ENCODE data around the gene GSTT4.
"Not testable (repeated sequence)": the region's sequence is repeated elsewhere in the genome, so short reads cannot be mapped to it uniquely, and the experiment has no call there.

GSTT4 gene

DNA sequence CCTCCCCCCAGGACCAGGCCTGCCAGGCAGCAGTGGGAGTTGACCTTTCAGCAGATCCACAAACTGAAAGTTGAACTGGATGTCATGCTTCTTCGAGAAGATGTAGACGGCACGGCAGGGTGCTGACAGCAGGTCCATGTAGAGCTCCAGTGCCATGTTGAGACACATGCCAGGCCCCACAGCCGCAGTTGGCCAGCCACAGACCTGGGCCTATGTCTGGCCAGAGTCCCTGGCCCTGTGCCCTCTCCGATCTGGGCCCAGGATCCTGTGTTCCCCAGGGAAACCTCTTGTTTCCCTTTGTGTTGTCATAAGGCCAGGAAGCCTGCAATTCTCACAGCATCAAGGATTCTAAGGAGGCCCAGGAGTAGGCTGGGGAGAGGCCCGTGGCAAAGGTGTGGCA lies at the start of gene GSTT4:
Gene GSTT4 (minus strand): TSS at position 253 of the 400 bp plus-strand sequence. CDS start 97 bp downstream, at position 156.
- in situ Hi-C loops (cut with MboI; ENCODE audit: low sequenced_read_pairs) = no loop called here

DNA sequence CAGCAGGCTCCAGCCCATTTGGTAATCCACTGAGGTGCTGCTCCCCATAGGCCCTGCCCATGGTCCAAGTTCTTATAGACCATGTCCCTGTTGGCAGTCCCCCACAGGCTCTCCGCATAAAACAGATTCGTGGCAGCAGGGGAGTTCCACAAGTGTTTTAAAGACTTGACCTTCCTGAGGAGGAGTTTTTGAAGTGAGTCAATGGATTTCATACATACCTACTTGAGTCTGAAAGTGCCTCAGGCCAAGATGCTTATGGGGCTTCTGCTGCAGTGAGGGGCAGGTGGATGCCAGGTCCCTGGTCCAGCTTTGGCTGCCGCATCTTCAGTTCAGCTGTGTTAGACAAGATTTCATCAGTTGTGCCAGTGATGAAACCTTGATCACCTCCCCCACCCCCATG lies 49.1 kb upstream of the GSTT4 start:
- in situ Hi-C loops (cut with MboI; ENCODE audit: low sequenced_read_pairs) = no loop called here

DNA sequence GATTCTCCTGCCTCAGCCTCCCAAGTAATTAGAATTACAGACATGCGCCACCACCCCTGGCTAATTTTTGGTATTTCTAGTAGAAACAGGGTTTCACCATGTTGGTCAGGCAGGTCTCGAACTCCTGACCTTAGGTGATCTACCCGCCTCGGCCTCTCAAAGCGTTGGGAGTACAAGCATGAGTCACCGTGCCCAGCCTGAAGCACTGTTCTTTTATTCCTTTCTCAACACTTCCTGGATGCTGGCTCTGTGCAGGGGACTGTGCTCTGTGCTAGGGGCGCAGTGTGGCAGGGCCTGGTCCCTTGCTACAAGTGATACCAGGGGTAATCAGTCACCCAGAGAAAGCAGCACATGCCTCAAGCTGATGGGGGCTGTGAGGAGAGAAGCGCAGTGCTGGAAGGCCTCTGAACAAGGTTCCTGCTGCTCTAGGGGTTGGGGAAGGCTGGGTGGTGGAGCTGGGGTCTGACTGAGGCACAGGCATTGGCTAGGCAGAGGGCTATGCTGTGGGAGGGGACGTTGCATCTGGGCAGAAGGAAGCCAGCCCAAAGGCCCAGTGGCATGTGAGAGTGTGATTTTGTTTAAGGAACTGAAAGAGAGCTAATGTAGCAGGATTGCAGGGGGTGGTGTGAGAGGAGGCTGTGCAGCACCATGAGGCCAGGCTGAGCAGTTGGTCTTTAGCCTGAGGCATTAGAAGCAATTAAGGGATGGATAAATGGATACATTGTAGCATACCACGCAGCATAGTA lies 48.4 kb upstream of the GSTT4 start:
- in situ Hi-C loops (cut with MboI; ENCODE audit: low sequenced_read_pairs) = no loop called here

DNA sequence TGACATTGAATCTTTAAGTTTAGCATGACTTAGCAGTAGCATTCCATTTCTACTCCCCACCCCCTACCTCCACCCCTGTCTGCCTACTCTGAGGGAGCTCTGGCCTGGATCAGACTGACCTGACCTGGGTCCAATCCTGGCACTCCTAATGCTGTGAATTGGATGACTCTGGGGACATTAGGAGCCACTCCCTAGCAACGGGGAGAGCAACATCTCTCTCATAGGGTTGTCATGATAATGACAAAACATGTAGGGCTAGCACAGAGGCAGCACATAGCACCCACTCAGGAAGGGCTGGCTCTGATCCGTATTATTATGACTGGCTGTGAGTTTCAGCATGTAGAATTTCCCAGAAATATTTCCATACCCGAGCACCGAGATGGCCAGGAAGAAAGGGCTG lies 46.3 kb upstream of the GSTT4 start:
- in situ Hi-C loops (cut with MboI; ENCODE audit: low sequenced_read_pairs) = no loop called here

DNA sequence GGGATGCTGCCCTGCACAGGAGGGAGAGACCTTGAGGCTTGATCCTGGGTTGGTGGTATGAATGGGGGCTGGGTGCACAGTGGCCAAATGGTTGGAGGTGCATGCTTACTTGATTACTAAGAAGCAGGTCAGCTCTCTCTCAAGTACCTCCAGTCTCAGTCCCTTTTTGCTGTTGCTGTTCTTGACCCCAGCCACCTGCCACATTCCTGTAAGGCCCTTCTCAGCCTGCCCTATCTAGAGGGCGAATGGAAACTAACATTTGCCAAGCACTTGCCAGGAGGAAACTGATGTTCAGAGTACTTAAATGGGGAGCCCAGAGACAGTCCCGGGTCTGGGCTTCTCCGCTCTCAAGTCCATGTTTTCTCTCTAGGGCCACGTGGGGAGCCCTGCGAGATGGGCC lies 45.8 kb upstream of the GSTT4 start:
- in situ Hi-C loops (cut with MboI; ENCODE audit: low sequenced_read_pairs) = no loop called here

DNA sequence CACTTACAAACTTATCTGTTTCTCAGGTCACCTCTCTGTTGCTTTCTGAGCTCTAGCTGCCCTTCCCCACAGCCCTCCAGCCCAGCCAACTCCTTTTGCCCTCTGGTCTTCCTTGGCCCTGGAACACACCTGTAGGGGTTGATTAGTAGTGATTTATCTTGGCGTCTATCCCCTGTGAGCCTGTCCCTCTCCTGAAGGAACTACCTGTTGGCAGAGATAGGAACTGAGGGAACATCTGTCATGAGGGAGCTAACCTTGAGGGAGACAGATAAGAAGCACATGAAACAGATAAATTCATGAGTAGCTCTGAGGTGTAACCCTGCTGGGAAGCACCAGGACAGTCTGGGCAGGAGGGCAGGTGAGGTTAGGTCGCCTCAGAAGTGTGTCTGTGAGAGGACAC lies 44.7 kb upstream of the GSTT4 start:
- in situ Hi-C loops (cut with MboI; ENCODE audit: low sequenced_read_pairs) = no loop called here

DNA sequence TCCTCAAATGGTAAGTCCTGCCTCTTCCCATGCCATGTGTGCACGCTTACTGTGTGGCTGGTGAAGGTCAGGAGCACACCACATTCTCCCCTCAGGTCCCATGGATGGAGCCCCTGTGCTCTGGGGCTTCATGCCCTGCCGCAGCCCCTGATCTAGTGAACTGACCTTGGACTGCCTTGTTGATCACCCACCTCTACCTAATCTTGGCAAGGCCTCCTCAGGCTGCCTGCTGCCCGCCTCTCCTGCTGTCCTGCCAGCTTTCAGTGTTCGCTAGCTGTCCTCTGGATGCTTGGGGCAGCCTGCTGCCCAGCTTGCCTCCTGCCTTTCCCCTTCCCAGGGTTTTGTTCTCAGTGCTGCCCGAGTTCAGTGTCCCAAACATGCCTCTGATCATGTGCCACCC lies 44.0 kb upstream of the GSTT4 start:
- in situ Hi-C loops (cut with MboI; ENCODE audit: low sequenced_read_pairs) = no loop called here

DNA sequence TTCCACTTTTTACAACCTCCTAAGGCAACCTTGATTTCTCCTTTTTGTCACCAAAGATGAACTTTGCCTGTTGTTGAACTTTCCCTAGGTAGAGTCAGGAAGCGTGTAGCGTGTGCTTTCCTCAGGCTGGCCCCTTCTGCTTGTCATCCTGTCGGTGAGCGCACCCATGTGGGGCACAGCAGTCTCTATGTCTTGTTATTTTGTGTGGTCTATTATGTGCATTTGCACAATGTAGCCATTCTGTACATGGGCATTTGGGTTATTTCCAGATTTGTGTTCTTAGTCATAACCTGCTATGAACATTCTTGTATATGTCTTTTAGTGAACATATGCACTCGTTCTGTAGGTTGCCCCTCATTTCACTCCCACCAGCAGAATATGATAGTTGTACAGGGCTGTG lies 40.8 kb upstream of the GSTT4 start:
- in situ Hi-C loops (cut with MboI; ENCODE audit: low sequenced_read_pairs) = no loop called here

DNA sequence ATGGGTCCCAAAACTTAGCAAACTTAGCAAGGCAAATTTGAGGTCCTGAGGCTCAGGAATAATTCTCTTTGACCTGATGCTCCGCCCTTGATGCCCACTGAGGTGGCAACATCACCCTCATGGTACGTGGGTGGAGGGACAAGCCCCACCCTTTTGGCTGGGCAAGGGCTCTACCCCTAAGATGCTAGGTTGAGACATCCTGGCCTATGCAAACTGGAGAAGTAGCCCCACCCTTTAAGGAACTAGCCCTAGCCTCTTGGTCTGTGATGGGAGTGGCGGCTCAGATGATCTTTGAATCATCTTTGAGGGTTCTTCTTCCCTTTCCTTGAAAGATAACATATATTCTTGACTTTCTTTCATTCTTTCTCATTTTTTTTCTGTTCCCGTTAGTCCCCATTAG lies 38.7 kb upstream of the GSTT4 start:
- in situ Hi-C loops (cut with MboI; ENCODE audit: low sequenced_read_pairs) = no loop called here

DNA sequence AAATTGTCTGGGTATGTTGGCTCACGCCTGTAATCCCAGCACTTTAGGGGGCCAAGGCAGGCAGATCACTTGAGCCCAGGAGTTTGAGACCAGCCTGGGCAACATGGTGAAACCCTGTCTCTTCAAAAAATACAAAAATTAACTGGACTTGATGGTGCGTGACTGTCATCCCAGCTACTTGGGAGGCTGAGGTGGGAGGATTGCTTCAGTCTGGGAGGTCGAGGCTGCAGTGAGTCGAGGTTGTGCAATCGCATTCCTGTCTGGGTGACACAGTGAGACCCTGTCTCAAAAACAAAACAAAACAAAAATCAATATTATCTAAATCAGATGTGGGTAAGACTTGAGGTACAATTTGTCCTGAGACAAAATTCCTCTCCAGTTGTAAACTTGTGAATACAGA lies 38.2 kb upstream of the GSTT4 start:
- in situ Hi-C loops (cut with MboI; ENCODE audit: low sequenced_read_pairs) = not testable (repeated sequence)

DNA sequence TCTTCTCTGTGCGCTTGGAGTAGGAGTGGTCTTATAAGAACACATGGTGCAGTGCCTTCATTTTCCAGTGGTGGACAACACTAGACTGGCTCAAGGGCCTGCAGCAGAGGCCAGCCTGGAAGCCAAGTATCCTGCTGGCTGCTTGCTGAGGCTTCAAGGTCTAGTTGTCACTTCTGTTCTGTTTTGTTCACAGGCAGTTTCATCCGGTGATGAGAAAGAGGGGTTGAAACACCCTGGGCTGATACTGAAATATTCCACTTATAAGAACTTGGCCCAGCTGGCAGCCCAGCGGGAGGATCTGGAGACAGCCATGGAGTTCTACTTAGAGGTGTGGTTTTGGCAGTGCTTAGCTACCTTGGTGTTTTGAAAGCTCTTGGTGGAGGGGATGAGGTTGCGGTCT lies 35.7 kb upstream of the GSTT4 start:
- in situ Hi-C loops (cut with MboI; ENCODE audit: low sequenced_read_pairs) = no loop called here

DNA sequence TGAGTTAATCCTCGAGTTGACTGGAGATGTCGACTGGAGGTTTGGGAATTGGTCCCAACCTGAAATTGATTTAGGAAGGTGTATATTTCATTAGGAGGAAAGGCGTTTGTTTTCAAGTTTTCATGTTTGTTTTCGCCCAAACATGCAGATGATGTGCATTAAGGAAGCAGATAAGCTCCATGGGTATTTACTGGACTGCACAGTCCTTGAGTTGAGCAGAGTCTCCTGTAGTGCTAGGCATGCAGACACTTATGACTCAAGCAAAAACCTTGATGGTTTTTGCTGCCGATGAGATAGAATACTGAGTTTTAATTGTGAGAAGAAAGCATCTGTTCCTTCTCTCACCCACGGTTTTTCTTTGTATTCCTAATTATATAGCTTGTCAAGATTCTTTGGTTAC lies 33.8 kb upstream of the GSTT4 start:
- in situ Hi-C loops (cut with MboI; ENCODE audit: low sequenced_read_pairs) = no loop called here

DNA sequence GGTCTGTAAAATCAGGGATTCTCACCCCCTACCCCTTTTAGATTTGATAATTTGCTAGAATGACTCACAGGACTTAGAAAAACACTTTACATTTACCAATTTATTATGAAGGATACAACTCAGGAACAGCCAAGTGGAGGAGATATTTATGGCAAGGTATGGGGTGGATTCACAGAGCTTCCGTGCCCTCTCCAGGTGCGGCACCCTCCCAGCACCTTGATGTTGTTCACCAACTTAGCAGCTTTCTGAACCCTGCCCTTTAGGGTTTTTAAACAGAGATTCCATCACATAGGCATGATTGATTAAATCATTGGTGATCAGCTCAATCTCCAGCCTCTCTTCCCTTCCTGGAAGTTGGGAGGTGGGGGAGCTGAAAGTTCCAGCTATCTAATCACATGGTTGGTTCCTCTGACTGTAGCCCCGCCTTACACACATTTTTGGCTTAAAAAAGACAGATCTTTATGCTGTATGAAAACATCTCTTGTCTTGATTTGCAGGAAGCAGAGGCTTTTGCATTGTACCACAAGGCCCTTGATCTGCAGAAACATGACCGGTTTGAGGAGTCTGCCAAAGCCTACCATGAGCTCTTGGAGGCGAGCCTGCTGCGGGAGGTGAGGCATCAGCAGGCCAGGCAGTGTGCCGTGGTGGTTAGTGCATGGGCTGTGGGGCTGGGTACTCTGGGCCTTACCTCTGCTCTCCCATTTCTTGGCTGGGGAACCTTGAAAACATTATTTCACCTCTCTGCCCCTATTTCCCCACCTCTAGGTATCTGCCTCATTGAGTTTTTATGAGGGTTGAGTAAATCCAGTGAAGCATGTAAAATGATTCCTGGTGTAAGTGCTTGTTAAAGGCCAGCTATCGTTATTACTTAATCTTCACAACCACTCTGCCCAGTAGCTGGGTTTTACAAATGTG lies 32.9 kb upstream of the GSTT4 start:
- in situ Hi-C loops (cut with MboI; ENCODE audit: low sequenced_read_pairs) = no loop called here

DNA sequence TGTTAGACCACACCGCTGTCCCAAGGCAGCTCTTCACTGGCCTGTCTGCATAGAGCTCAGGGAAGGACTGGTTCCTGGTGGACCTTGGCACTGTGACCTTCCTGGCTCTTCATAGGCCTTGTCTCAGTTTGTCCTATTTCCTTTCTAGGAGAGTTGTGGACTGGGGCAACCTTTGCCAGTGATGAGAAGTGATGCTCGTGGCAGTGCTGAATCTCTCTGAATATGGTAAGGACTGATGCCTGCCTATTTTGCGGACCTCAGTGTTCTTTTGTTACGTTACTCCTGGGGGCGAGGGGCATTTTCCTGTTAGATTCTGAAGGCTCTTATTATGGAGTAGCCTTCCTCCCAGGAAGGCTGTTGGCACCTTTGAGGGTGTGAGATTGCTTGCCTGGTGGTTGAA lies 30.0 kb upstream of the GSTT4 start:
- in situ Hi-C loops (cut with MboI; ENCODE audit: low sequenced_read_pairs) = no loop called here

DNA sequence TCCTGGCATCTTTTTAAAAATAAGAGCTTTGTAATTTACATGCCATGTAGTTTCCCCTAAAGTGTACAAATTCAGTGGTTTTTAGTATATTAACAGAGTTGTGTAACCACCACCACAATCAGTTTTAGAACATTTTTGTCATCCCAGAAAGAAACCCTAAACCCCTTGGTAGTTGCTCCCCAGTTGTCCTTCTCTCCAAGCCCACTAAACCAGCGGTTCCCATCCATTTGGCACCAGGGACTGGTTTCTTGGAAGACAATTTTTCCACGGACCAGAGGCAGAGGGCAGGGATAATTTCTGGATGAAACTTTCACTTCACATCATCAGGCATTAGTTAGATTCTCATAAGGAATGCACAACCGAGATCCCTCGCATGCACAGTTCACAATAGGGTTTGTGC lies 28.5 kb upstream of the GSTT4 start:
- in situ Hi-C loops (cut with MboI; ENCODE audit: low sequenced_read_pairs) = no loop called here

DNA sequence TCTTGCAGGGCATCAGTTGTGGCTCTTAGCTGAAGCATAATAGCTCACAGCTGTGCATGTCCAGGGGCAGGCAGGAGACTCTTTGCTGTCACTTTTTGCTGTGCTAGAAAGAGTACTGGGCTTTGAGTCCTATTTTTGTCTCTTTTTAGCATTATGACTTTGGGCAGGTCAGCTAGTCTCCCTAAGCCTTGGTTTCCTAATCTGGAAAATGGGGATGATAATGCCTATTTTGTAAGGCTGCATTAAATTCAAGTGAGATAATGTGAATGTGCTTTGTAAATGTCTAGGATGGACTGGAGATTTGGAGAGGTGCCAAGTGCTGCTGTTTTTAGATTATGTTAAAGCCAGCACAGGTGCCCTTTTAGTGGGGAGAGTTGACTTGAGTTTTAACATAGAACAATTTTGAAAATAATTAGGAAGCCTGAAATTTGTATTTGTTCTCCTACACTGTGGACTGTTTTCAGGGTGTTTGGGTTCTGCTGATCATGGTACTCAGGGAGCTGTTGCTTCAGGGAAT lies 25.0 kb upstream of the GSTT4 start:
- in situ Hi-C loops (cut with MboI; ENCODE audit: low sequenced_read_pairs) = no loop called here

DNA sequence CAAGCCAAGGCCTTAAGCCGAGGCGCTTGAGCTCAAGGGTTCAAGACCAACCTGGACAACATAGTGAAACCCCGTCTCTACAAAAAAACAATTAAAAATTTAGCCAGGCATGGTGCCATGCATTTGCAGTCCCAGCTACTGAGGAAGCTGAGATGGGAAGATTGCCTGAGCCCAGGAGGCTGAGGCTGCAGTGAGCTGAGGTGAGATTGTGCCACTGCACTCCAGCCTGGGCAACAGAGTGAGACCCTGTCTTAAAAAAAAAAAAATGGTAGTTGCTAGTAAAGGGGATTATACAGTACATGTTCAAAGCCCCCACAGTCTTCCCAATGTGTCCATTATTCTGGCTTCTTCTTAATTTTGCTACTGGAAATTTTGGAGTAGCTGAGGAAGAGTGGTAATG lies 24.1 kb upstream of the GSTT4 start:
- in situ Hi-C loops (cut with MboI; ENCODE audit: low sequenced_read_pairs) = no loop called here

DNA sequence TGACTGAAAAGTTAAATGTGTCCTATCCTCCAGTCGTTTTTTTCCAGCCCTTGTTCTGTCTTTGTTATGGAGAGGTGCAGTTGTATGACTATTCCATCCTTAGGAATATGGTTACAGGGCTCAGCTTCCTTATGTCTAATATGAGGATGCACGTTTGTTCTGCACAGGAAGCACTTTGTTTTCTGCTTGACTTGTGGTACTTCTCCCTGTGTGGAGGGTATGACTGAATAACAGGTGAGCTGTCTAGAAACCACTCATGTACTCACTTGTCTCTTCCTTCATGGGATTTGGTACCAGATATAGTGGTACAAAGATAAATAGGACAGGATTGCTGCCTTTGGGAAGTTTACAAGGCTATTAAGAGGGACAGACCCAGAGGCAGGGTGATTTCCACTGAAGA lies 23.3 kb upstream of the GSTT4 start:
- in situ Hi-C loops (cut with MboI; ENCODE audit: low sequenced_read_pairs) = no loop called here

DNA sequence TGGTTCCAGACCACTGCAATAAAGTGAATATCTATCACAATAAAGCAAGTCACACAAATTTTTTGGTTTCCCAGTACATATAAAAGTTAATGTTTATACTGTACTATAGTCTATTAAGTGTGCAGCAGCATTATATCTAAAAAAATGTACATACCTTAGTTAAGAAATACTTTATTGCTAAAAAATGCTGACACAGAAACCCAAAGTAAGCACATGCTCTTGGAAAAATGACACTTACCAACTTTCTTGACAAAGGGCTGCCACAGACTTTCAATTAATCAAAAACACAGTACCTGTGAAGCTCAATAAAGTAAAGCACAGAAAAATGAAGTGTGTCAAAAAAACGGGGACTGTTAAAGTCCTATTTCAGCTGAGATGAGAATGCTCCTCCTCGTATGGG lies 22.7 kb upstream of the GSTT4 start:
- in situ Hi-C loops (cut with MboI; ENCODE audit: low sequenced_read_pairs) = no loop called here

DNA sequence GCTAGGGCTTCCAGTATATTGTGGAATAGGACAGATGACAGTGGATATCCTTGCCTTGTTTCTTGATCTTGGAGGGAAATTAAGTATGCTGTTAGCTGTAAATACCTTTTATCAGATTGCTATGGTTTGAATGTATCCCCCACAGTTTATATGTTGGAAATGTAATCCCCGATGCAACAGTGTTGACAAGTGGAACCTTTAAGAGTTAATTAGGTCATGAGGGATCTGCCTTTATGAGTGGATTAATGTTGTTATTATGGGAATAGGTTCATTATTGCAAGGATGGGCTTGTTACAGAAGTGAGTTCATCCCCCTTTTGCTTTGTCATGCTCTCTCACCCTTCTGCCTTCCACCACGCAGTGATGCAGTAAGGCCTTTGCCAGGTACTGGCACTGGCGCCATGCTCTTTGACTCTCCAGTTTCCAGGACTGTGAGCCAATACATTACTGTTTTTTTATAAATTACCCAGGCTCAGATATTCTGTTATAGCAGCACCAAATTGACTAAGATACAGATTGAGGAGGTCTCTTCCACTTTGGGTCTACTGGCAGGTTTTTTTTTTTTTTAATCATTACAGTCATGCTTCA lies 22.2 kb upstream of the GSTT4 start:
- in situ Hi-C loops (cut with MboI; ENCODE audit: low sequenced_read_pairs) = no loop called here

DNA sequence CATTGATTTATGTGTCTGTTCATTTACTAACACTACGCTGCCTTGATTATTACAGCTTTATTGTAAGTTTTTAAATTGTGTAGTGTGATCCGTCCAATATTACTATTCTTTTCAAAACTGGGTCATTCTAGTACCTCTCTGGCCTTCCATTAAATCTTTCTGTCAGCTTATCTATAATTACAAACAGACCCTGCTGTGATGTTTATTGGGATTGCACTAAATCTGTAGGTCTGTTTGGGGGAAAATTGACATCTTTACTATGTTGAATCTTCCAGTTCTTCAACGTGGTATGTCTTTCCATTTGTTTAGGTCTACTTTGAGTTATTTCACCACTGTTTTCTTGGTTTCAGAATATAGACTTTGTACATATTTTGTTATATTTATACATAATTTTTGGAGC lies 21.5 kb upstream of the GSTT4 start:
- in situ Hi-C loops (cut with MboI; ENCODE audit: low sequenced_read_pairs) = no loop called here

DNA sequence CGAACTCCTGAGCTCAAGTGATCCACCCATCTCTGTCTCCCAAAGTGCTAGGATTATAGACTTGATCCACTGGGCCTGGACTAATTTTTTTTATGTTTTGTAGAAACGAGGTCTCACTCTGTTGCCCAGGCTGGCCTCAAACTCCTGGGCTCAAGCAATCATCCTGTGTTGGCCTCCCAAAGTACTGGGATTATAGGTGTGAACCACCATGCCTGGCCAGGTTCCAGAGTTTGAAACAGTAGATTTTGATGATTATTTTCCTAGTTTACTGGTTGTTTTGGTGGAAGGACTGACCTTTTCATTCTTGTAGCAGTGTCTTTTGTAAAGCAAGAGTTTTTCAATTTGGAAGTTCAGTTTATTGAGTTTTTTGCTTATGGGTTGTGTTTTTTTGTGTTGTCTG lies 20.8 kb upstream of the GSTT4 start:
- in situ Hi-C loops (cut with MboI; ENCODE audit: low sequenced_read_pairs) = no loop called here

Data from hTERT RPE-1 (cell line).